ENCODE data around the gene CENPA. TPM values are rescaled to one million over a fixed set of nuclear protein-coding genes. Genes with fewer than 3 reads are reported as not detected.

Gene CENPA
- total and polyA plus RNA-seq, 3 experiments from 2014 or later, result 0.70 to 21.6 (median 18.2) TPM

DNA sequence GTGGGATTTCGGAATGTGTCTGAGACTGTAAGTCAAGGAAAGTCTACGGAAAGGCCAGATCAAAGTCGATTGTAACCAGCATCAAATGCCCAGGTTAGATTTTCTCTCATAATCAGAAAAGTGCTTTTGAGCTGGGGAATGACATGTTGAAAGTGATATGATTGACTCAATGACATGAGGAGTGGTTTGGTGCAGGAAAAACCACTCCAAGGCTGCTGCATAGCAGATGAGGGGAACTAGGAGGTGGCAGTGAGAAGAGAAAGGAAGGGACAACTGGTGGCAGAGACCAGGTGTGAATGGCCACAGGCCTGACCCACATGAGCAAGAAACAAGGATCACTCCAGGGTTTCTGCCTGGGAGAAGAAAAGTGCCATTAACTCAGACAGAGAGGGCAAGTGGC is 20.9 kb upstream of the CENPA start:
- Histone ChIP-seq H3K27me3 (ENCODE audit: insufficient read depth, low read length, poor library complexity, severe bottlenecking) (no peaks in the 10 kb centered on the region), H3K4me1 (ENCODE audit: insufficient read depth, low read length) (peaks cover 30% of the 10 kb centered on the region), H3K36me3 (ENCODE audit: insufficient read depth, low read length) (no peaks in the 10 kb centered on the region), H3K27ac (ENCODE audit: low read depth, low read length) (peak overlapping the region; percentile 88), H3K9me3 (ENCODE audit: low read length) (no peaks in the 10 kb centered on the region), H3K4me3 (ENCODE audit: low read length) (peak overlapping the region; percentile 78)
- ChIA-PET CTCF (interaction anchor here (1.1 to 1.3 kb wide), 2 partner anchors 14 to 19 kb away, joined by 3 read pairs; no protein-coding TSS in a partner anchor), POLR2A (interaction anchor here (0.6 to 1.0 kb wide), 3 partner anchors 17 to 21 kb away, joined by 3 to 10 read pairs (median 3); partner anchors contain the start of gene CENPA)
- peaks cover 0 to 8% (median 0%) of the 10 kb centered on the region in 3 donors for H3K36me3 Mint-ChIP-seq
- DNase-seq, result no peak
- peak overlapping the region; percentile 87 to 99 (median 93) for H3K4me3 Mint-ChIP-seq
- no peaks in the 10 kb centered on the region for H3K27me3 Mint-ChIP-seq
- no peaks in the 10 kb centered on the region for H3K9me3 Mint-ChIP-seq
- peaks cover 33 to 58% (median 38%) of the 10 kb centered on the region in 3 donors for H3K4me1 Mint-ChIP-seq
- peak overlapping the region; percentile 85 to 99 (median 96) for H3K27ac Mint-ChIP-seq

- Mint-ChIP-seq H3K4me1 (peaks cover 33 to 63% (median 38%) of the 10 kb centered on the region in 3 donors), H3K27me3 (no peaks in the 10 kb centered on the region), H3K4me3 (peak overlapping the region; percentile 87 to 99 (median 93)), H3K9me3 (no peaks in the 10 kb centered on the region), H3K36me3 (peaks cover 0 to 9% (median 0%) of the 10 kb centered on the region in 3 donors), H3K27ac (peak overlapping the region; percentile 75 to 99 (median 94))
- Histone ChIP-seq H3K36me3 (ENCODE audit: insufficient read depth, low read length) (no peaks in the 10 kb centered on the region), H3K4me3 (ENCODE audit: low read length) (peak overlapping the region; percentile 78), H3K27me3 (ENCODE audit: insufficient read depth, low read length, poor library complexity, severe bottlenecking) (no peaks in the 10 kb centered on the region), H3K4me1 (ENCODE audit: insufficient read depth, low read length) (peaks cover 31% of the 10 kb centered on the region), H3K9me3 (ENCODE audit: low read length) (no peaks in the 10 kb centered on the region), H3K27ac (ENCODE audit: low read depth, low read length) (peak overlapping the region; percentile 88)
- no peak for DNase-seq
- ChIA-PET POLR2A (interaction anchor here (0.6 to 1.0 kb wide), 2 partner anchors 18 to 20 kb away, joined by 3 read pairs; partner anchors contain the start of gene CENPA), CTCF (interaction anchor here (1.1 to 1.3 kb wide), 2 partner anchors 13 to 20 kb away, joined by 3 read pairs; no protein-coding TSS in a partner anchor)
Measured at GRCh38 chr2:26765475-26766200, 20.2 kb upstream of the CENPA start.

DNA sequence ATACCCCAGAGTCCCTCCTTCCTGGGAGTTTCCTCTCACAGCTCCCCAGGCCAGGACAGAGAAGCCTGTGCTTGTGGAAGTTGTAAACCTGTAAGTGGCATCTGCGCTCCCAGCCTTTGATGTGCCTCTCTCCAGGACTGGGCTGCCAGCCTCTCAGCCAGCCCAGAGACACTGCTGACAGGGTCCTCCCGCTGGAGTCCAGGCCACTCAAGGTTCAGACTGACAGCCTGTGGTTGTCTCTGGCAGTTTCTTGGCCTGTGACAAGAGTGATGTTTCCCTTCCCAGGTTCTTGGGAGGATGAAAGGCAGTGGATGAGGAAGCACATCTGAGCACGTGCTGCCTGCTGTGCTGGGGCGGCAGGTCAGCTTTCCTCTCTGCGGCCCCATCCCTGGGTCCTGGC is 18.7 kb upstream of the CENPA start:
- peak overlapping the region in 6 of 8 donors; percentile 6 to 89 (median 77) for H3K27ac Mint-ChIP-seq
- CTCF ChIA-PET, result no interaction called here

GRCh38 chr2:26767894-26768487 is 17.9 kb upstream of the CENPA start:
- Mint-ChIP-seq H3K4me3 (no peak overlapping the region), H3K36me3 (peaks cover 0 to 19% (median 2%) of the 10 kb centered on the region in 3 donors), H3K27ac (peak overlapping the region in 4 of 8 donors; percentile 6 to 91 (median 55)), H3K9me3 (no peaks in the 10 kb centered on the region), H3K4me1 (peaks cover 52 to 86% (median 57%) of the 10 kb centered on the region in 3 donors), H3K27me3 (no peaks in the 10 kb centered on the region)
- Histone ChIP-seq H3K27me3 (ENCODE audit: insufficient read depth, low read length, poor library complexity, severe bottlenecking) (no peaks in the 10 kb centered on the region), H3K36me3 (ENCODE audit: insufficient read depth, low read length) (no peaks in the 10 kb centered on the region), H3K4me3 (ENCODE audit: low read length) (no peak overlapping the region), H3K27ac (ENCODE audit: low read depth, low read length) (no peak overlapping the region), H3K4me1 (ENCODE audit: insufficient read depth, low read length) (peaks cover 55% of the 10 kb centered on the region), H3K9me3 (ENCODE audit: low read length) (no peaks in the 10 kb centered on the region)
- CTCF ChIA-PET, result interaction anchor here (1.2 kb wide), 1 partner anchor 22 kb away, joined by 3 read pairs; no protein-coding TSS in a partner anchor
- no peak for DNase-seq
- POLR2A ChIA-PET, result no interaction called here

More for the DNA sequence above, 18.7 kb upstream of the CENPA start:
- Mint-ChIP-seq H3K4me1 (peaks cover 43 to 77% (median 50%) of the 10 kb centered on the region in 3 donors), H3K9me3 (no peaks in the 10 kb centered on the region), H3K4me3 (peak overlapping the region in 2 of 7 donors; percentile 9 to 99), H3K27me3 (no peaks in the 10 kb centered on the region), H3K36me3 (peaks cover 0 to 13% (median 2%) of the 10 kb centered on the region in 3 donors)
- Histone ChIP-seq H3K27me3 (ENCODE audit: insufficient read depth, low read length, poor library complexity, severe bottlenecking) (no peaks in the 10 kb centered on the region), H3K36me3 (ENCODE audit: insufficient read depth, low read length) (no peaks in the 10 kb centered on the region), H3K9me3 (ENCODE audit: low read length) (no peaks in the 10 kb centered on the region), H3K27ac (ENCODE audit: low read depth, low read length) (no peak overlapping the region), H3K4me3 (ENCODE audit: low read length) (no peak overlapping the region), H3K4me1 (ENCODE audit: insufficient read depth, low read length) (peaks cover 46% of the 10 kb centered on the region)
- POLR2A ChIA-PET, result no interaction called here
- no peak for DNase-seq

DNA sequence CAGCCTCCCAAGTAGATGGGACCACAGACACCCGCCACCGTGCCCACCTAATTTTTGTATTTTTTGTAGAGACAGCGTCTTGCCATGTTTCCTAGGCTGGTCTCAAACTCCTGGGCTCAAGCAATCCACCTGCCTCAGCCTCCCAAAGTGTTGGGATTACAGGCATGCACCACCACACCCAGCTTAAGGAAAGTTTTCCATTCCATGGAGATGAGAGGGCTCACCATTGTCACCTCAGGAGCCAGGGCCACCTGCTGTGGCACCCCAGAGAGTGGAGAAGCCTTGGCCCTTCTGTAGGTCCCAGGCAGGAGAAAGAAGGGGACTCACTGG is 17.1 kb upstream of the CENPA start:
- Mint-ChIP-seq H3K4me1 (peaks cover 48 to 83% (median 54%) of the 10 kb centered on the region in 3 donors), H3K9me3 (no peaks in the 10 kb centered on the region), H3K36me3 (peaks cover 0 to 19% (median 2%) of the 10 kb centered on the region in 3 donors), H3K4me3 (peak overlapping the region in 1 of 7 donors; percentile 28), H3K27me3 (no peaks in the 10 kb centered on the region), H3K27ac (peak overlapping the region in 5 of 8 donors; percentile 29 to 79 (median 57))
- Histone ChIP-seq H3K27me3 (ENCODE audit: insufficient read depth, low read length, poor library complexity, severe bottlenecking) (no peaks in the 10 kb centered on the region), H3K9me3 (ENCODE audit: low read length) (no peaks in the 10 kb centered on the region), H3K4me1 (ENCODE audit: insufficient read depth, low read length) (peaks cover 50% of the 10 kb centered on the region), H3K36me3 (ENCODE audit: insufficient read depth, low read length) (no peaks in the 10 kb centered on the region), H3K27ac (ENCODE audit: low read depth, low read length) (peak overlapping the region; percentile 64), H3K4me3 (ENCODE audit: low read length) (no peak overlapping the region)
- CTCF ChIA-PET, result interaction anchor here (1.1 to 1.2 kb wide), 2 partner anchors 9 to 23 kb away, joined by 3 read pairs; no protein-coding TSS in a partner anchor
- DNase-seq, result no peak
- POLR2A ChIA-PET, result interaction anchor here (0.8 kb wide), 1 partner anchor 17 kb away, joined by 4 read pairs; no protein-coding TSS in a partner anchor

DNA sequence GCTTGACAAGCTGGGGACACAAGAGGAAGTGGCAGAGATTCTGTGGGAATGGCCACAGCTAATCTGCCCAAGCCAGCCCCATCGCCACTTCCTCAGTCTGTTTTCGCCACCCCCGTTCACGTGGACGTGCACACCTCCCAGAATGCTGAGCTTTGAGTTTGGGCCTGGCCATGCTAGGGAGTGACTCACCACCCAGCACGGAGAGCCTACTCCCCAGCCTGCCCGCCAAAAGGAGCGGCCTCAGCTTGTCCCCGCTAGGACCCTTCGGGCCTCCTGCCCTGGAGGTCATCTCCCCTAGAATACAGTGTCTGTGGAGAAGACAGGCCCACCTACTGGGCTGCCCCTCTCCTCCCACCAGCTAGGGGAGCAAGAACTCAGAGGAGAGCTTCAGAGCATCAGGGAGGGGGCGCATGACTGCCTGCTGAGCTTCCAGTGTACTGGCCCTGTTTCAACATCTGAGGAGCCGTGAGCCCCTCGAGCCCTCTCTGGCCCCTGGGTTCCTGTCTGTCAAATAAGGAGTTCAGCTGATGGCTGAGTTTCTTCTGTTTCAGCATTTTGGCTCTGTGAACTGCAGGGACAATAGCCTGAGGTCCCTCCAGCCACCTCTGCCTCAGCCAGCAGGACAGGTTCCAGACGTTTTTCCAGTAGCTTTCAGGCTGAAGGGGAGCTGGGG is 16.6 kb upstream of the CENPA start:
- peaks cover 0 to 23% (median 2%) of the 10 kb centered on the region in 3 donors for H3K36me3 Mint-ChIP-seq
- DNase-seq, result no peak
- CTCF ChIA-PET, result interaction anchor here (1.0 to 1.1 kb wide), 2 partner anchors 8 to 24 kb away, joined by 3 read pairs; no protein-coding TSS in a partner anchor
- Histone ChIP-seq H3K9me3 (ENCODE audit: low read length) (no peaks in the 10 kb centered on the region), H3K4me1 (ENCODE audit: insufficient read depth, low read length) (peaks cover 50% of the 10 kb centered on the region), H3K27me3 (ENCODE audit: insufficient read depth, low read length, poor library complexity, severe bottlenecking) (no peaks in the 10 kb centered on the region), H3K4me3 (ENCODE audit: low read length) (no peak overlapping the region), H3K36me3 (ENCODE audit: insufficient read depth, low read length) (peaks cover 5% of the 10 kb centered on the region), H3K27ac (ENCODE audit: low read depth, low read length) (peak overlapping the region; percentile 64)
- H3K4me1 Mint-ChIP-seq, result peaks cover 47 to 79% (median 54%) of the 10 kb centered on the region in 3 donors
- H3K27ac Mint-ChIP-seq, result peak overlapping the region in 7 of 8 donors; percentile 2 to 82 (median 47)
- no peaks in the 10 kb centered on the region for H3K9me3 Mint-ChIP-seq
- no peaks in the 10 kb centered on the region for H3K27me3 Mint-ChIP-seq
- POLR2A ChIA-PET, result interaction anchor here (0.8 kb wide), 1 partner anchor 16 kb away, joined by 4 read pairs; no protein-coding TSS in a partner anchor
- H3K4me3 Mint-ChIP-seq, result peak overlapping the region in 1 of 7 donors; percentile 10

DNA sequence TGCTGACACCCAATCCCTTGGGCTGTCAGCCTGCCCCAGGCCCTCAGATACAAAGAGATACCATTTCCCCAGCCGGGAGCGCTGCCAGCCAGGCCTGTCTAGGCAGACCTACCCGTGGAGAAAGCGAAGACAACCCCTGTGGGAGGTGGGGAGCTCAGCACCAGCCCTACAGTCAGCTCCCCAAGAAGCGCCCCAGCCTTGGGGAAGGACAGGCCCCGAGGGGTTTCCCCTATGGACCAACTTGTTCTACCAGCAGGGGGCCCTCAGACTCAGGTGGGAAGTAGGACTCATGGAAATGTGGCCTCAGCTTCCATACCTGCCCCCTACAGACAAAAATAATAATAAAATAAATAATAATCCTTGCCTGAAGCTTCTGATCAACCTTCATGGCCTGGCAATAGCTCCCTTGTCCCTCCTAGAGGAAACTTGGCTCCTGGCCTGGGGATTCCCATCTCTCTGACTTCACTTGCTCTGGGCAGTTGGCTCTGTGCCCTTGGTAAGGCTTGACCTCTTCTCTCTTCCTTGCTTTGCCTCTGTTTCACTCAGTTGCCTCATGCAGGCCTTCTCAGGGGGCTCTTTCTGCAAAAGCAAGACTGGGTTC is 14.8 kb upstream of the CENPA start:
- Mint-ChIP-seq H3K36me3 (peaks cover 0 to 35% (median 4%) of the 10 kb centered on the region in 3 donors), H3K4me3 (no peak overlapping the region), H3K27me3 (no peaks in the 10 kb centered on the region), H3K27ac (peak overlapping the region in 7 of 8 donors; percentile 4 to 89 (median 85)), H3K4me1 (peaks cover 32 to 63% (median 39%) of the 10 kb centered on the region in 3 donors), H3K9me3 (no peaks in the 10 kb centered on the region)
- no peak overlapping the region for H3K4me3 ChIP-seq (ENCODE audit: low read length)
- no peaks in the 10 kb centered on the region for H3K27me3 ChIP-seq (ENCODE audit: insufficient read depth, low read length, poor library complexity, severe bottlenecking)
- ChIA-PET CTCF (no interaction called here), POLR2A (no interaction called here)
- H3K36me3 ChIP-seq (ENCODE audit: insufficient read depth, low read length), result peaks cover 23% of the 10 kb centered on the region
- peaks cover 36% of the 10 kb centered on the region for H3K4me1 ChIP-seq (ENCODE audit: insufficient read depth, low read length)
- H3K9me3 ChIP-seq (ENCODE audit: low read length), result no peaks in the 10 kb centered on the region
- H3K27ac ChIP-seq (ENCODE audit: low read depth, low read length), result peak overlapping the region; percentile 41
- peak in 3 of 5 donors; percentile 8 to 19 (median 10) for DNase-seq
